ENCODE measurements around the gene LRFN2.

LRFN2 gene

GRCh38 chr6:40349123-40349900 is 237.9 kb downstream of the LRFN2 start:
- no peak for DNase-seq (ENCODE audit: low read depth)

- DNase-seq (ENCODE audit: low read depth), result no peak
Observed at GRCh38 chr6:40348591-40348990, 238.6 kb downstream of the LRFN2 start.

GRCh38 chr6:40347571-40348011 is 239.6 kb downstream of the LRFN2 start:
- DNase-seq (ENCODE audit: low read depth), result no peak

- DNase-seq (ENCODE audit: low read depth), result no peak
Observed at GRCh38 chr6:40346246-40346645, 240.9 kb downstream of the LRFN2 start.

GRCh38 chr6:40344566-40345167 is 242.5 kb downstream of the LRFN2 start:
- no peak for DNase-seq (ENCODE audit: low read depth)

- no peak for DNase-seq (ENCODE audit: low read depth)
Observed at GRCh38 chr6:40343877-40344565, 243.1 kb downstream of the LRFN2 start.

GRCh38 chr6:40343318-40343876 is 243.8 kb downstream of the LRFN2 start:
- DNase-seq (ENCODE audit: low read depth), result no peak

- no peak for DNase-seq (ENCODE audit: low read depth)
Observed at GRCh38 chr6:40342723-40343122, 244.4 kb downstream of the LRFN2 start.

GRCh38 chr6:40341726-40342125 is 245.4 kb downstream of the LRFN2 start:
- no peak for DNase-seq (ENCODE audit: low read depth)

All from stimulated activated CD8-positive, alpha-beta memory T cell treated with anti-CD3 and anti-CD28 coated beads, Interleukin-12 subunit alpha, Interleukin-12 subunit beta, amount 100 ng/mL, for 4 hours (primary cell).